HG03039 (cell line): ENCODE measurements around the gene LRRC40.
"Not testable (repeated sequence)": the region's sequence is repeated elsewhere in the genome, so short reads cannot be mapped to it uniquely, and the experiment has no call there.

Experiments
- ATAC-seq: cut with Tn5 transposase; IDR thresholded peaks from one replicate; pipeline ENCODE4 v1.9.1; 2021; ENCODE audit warnings: mild to moderate bottlenecking, moderate library complexity; ENCODE audit not compliant: unreplicated experiment

Gene LRRC40

DNA sequence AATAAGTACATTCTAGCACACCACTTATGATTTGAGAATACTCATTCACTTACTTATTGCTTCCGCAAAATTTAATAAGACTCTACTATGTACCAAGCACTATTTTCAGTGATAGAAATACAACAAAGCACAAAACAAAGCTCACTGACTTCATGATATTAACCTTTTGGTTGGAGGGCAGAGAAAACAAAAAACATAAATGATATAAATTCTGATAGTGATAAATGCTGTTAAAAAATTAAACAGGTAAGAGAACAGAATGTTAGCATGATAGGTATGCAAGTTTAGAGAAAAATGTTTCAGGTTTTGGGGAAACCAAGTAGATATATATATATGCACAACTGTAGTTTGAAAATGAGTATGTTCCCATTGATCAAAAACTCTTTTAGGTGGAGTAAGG, 1.2 kb downstream of the LRRC40 start:
- no peak for ATAC-seq

DNA sequence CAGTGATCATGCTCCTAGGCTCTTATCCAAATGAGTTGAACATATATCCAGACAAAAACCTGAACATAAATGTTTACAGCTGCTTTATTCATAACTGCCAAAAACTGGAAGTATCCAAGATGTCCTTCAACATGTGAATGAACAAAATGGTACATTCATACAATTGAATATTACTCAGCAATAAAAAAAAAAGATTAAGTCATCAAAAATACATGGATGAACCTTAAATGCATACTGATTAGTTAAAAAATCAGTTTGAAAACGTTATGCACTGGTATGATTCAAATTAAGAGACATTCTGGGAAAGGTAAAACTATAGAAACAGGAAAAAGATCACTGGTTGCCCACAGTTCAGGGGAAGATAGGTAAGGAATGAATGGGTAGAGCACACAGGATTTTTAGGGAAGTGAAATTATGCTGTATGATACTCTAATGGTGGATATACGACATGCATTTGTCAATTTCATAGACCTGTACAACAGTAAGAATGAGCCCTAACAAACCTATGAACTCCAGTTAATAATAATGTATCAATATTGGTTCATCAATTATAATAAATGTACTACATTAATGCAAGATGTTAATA, 3.1 kb downstream of the LRRC40 start:
- ATAC-seq = no peak

DNA sequence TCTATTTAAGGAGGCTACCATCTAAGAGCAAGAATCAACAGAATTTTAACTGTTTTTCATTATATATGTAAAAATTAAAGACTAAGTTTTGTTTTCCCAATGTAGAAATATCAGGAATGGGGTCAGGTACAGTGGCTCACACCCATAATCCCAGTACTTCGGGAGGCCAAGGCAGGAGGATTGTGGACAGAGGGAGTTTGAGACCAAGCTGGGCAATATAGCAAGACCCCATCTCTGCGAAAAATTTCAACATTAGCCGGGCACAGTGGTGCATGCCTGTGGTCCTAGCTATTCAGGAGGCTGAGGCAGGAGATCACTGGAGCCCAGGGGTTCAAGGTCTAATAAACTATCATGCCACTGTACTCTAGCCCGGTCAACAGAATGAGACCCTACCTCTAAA, 5.3 kb downstream of the LRRC40 start:
- ATAC-seq = no peak

DNA sequence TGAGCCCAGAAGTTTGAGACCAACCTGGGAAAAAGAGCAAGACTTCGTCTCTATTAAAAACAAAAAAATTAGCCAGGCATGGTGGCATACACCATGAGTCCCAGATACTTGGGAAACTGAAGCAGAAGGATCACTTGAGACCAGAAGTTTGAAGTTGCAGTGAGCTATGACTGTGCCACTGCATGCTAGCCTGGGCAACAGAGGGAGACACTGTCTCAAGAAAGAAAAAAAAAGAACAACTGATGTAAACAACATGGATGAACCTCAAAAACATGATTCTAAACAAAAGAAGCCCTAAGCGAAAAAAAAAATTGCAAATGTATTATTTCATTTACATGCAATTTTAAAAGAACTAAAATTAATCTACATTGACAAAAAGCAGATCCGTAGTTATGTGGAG, 9.0 kb downstream of the LRRC40 start:
- ATAC-seq = no peak

DNA sequence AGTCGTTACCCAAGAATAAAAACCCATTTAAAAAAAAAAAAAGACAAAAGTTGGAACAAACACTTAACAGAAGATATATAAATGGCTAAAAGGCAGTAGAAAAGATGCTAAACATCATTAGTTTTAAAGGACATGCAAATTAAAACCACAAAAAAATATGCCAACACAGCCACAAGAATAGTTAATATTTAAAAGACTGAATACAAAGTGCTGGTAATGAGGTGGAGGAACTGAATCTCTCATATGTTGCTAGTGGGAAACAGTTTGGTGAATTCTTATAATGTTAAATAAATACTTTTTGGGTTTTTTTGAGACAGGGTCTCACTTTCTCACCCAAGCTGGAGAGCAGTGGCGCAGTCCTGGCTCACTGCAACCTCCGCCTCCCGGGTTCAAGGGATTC, 10.0 kb downstream of the LRRC40 start:
- ATAC-seq = no peak

DNA sequence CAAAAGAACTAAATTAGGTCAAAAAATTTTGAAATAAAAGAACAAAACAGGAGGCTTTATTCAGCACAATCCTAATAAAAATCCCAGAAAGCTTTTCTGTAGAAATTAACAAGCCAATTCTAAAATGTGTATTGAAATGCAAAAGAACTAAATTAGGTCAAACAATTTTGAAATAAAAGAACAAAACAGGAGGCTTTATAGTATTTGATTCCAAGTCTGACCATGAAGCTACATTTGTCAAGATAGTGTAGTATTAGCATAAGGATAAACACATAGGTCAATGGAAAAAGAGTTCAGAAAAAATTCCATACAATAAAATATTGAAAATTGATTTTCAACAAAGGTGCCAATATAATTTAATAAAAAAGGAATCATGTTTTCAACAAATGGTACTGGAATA, 10.8 kb downstream of the LRRC40 start:
- no peak for ATAC-seq

DNA sequence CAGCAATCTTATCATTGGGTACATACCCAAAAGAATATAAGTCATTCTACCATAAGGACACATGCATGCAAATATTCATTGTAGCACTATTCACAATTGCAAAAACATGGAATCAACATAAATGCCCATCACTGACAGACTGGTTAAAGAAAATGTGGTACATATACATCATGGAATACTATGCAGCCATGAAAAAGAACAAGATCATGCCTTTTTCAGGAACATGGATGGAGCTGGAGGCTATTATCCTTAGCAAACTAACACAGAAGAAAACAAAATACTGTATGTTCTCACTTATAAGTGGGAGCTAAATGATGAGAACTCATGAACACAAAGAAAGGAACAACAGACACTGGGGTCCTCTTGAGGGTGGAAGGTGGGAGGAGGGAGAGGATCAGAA, 12.9 kb downstream of the LRRC40 start:
- ATAC-seq = not testable (repeated sequence)

DNA sequence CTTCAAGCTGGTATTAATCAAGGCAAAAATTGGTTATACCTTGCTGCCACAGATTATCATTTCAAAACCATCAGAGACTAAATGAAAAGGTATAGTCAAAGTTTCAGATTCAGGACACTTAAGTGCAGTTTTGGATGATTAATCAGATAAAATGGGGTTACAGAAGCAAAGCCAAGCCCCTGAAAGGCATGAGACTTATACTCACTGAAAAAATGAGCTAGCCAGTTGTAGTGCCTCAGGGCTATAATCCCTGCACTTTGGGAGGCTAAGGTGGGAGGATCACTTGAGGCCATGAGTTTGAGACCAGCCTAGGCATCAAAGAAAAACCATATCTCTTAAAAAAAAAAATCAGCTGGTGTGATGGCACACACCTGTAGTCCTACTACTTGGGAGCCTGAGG, 15.2 kb downstream of the LRRC40 start:
- no peak for ATAC-seq

DNA sequence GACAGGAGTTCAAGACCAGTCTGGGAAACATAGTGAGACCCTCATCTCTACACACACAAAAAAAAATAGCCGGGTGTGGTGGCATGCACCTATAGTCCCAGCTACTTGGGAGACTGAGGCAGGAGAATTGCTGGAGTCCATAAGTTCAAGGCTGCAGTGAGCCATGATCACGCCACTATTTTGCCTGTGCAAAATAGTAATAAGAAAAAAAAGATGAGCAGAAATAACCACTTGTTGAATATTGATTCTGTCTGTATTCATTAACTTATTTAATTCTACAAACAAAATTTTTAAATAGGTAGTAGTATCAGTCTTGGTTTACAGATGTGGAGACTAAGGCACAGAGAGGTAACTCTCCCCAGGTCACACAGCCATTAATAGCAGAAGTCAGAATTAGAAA, 16.9 kb downstream of the LRRC40 start:
- ATAC-seq = no peak

DNA sequence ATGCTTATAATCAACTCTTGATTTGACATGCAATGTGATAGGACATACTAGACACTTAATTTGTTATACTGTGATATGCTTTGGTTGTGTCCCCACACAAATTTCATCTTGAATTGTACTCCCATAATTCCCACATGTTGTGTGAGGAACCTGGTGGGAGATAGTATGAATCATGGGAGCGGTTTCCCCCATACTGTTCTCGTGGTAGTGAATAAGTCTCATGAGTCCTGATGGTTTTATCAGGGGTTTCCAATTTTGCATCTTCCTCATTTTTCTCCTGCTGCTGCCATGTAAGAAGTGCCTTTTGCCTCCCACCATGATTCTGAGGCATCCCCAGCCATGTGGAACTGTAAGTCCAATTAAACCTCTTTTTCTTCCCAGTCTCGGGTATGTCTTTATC, 20.2 kb downstream of the LRRC40 start:
- not testable (repeated sequence) for ATAC-seq

DNA sequence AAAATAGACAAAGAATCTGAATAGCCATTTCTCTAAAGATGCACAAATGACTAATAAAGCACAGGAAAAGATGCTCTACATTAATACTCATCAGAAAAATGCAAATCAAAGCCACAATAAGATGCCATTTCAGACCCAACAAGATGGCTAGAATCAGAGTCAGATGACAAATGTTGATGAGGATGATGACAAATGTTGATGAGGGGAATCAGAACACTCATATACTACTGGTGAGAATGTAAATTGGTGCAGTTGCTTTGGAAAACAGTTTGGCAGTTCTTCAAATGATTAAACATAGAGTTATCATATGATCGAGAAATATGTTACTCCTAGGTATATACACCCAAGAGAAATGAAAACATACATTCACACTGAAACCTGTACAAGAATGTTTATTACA, 33.9 kb downstream of the LRRC40 start:
- ATAC-seq = no peak

DNA sequence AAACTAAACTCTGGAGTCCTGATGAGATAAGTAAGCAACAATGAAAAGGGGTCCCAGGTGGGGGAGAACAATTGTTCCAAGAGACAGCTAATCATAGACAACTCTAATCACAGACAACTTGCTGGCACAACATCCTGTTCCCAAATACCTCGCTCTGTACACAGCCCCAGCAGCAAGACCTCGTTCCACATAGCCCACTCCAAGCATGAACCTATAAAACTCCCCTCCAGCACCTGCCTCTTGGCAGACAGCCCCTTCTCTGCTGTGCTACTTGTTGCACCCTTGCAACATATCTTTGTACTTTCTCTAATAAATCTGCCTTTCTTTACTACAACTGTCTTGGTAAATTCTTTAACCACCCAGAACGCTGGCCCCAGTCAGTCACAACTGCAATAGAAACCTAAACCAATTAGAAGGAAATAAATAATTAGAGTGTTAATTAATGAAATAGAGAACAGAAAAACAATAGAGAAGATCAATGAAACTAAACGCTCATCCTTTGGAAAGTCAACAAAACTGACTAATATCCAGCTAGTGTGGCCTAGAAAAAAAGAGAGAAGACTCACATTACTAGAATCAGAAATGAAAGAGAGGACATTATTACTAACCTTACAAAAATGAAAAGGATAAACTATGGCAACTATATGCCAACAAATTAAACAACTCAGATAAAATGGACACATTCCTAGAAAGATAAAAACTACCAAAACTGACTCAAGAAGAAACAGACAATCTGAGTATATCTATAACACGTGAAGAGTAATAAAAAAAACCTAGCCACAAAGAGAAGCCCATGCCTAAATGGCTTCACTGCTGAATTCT, 36.1 kb downstream of the LRRC40 start:
- no peak for ATAC-seq

DNA sequence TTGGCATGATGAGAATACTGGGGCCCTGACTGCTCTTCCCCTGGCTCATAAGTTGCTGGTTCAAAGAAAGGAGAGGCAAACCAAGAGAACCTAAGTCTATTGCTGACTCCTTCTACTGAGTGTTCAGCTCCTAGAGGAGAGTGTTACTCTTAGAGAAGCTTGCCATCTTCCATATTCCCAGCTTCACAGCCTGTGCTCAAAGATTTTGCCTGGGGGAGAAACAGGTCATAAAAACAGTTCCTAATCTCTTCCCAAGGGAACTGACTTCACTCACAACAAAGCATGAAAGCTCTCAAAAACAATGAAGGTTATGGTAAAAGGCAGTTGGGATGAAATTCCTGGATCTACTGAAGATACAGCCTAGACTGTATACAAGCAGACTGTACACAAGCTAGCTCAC, 37.1 kb downstream of the LRRC40 start:
- no peak for ATAC-seq

DNA sequence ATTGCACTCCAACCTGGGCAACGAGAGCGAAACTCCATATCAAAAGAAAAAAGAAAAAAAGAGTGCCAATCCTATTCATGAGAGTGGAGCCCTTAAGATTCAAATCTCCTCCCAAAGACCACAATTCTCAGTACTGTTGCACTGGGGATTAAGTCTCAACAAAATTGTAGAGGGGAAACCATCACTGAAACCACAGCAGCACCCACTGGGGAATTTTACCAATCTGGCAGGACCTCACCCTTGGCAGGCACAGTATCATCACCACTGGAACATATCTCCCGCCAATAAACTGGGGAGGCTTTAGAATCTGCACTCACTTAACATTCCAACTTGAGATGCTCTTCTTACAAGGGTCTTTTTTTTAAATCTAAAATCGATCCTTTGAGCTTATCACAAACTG, 41.0 kb downstream of the LRRC40 start:
- no peak for ATAC-seq

DNA sequence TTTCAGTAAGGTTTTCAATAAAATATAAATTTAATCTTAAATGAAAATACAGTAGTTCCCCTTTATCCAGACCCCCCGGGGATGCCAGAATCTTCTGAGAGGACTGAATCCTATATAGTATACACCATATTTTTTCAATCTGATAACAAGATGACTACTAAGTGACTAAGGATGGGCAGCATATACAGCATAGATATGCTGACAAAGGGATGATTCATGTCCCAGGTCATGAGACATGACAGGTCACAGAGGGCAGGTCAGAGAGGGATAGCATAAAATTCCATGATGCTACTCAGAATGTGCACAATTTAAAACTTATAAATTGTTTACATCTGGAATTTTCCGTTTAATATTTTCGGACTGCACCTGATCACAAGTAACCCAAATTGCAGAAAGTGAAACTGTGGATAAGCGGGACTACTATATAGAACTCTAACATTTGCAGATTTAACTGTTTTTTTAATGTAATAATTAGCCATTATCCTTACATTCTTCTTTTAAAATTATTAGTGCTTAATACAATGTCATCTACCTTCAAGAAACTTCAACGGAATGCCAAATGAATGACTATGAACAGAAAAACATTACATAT, 48.8 kb downstream of the LRRC40 start:
- ATAC-seq = no peak

DNA sequence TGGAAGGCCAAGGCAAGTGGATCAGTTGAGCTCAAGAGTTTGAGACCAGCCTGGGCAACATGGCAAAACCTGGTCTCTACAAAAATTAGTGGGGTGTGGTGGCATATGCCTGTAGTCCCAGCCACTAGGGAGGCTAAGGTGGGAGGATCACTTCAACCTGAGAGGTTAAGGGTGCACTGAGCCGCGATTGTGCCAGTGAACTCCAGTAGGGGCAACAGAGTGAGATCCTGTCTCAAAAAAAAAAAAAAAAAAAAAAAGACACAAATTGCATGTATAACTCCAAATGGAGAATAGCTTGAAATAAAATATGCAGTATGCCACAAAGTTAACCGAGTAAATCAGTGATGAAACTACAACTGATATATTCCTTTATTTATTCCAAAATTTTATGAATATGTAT, 51.6 kb downstream of the LRRC40 start:
- no peak for ATAC-seq

DNA sequence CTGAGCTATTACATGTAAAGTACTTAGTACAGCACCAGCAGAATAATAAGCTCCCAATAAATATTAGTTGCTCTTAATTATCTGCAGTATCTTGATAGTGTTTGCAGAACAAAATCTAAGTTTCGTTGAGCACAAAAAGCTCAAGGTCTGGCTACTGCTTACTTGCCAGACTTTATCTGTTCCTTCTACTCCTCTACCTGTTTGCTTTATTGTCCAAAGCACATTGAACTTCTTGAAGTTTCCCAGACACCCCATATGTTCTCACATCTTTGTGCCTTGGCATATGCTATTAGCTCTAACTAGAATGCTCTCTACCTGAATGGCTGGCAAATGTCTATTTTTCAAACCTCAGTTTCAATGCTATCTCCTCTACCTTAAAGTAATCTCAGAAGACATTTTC, 54.9 kb downstream of the LRRC40 start:
- no peak for ATAC-seq

DNA sequence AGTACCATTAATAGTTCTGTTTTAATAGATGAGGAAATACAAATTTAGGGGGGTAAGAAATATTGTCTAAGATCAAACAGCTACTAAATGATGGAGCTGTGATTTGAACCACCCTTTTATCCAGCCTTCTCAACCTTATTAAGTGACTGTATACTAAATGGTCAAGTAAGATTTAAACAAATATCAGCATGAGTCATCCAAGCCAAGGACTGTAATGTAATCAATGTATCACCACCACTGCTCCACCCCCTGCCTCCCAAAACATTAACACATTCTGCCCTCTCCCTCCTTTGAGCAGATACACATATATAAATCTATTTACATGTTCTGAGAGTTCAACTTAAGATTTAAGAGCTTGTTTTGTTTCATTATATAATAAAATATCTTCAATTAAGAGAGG, 58.9 kb downstream of the LRRC40 start:
- no peak for ATAC-seq

DNA sequence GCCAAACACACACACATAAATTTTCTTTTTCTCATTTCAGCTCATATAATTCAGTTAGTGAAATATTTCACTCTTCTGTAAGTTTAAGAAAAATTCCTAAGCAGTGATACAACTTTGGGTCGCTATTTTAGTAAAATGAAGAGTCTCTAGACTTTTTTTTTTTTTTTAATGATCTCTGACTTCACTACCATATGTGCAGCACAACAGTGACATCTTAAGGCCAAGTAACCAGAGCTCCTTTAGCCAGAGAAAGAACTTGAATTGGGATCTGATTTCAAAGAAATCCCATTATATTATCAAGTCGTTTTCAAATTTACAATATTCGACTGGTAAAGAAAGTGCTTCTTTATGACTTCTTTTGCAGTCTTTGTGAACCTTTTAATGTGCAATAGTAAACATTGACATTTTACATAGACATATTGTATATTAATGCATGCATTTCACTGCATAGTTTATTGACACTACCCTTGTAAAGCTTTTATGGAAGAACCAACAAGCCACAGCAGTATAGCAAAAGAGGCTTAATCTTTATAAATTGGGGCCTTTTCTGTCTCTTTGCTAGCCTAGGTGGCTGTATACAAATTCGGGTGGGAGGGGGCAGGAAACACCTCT, 62.2 kb downstream of the LRRC40 start:
- no peak for ATAC-seq

DNA sequence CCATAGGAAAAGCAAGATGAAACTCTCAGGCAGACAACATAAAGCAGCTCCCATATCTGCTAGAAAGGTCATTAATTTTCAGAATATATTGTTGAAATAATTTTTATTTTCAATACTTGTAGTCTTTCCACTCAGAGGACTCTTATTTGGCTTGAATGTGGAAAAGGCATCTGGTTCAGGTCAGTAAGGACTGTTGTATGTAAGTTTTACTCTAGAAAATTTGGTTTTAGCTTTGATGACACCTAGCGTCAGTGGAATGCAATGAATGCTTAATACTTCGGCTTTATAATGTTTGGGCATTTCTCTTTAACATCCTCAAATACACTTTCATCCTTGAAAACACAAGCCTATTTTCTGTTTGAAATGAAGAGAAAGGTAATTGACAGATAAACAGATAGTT, 63.3 kb downstream of the LRRC40 start:
- no peak for ATAC-seq

DNA sequence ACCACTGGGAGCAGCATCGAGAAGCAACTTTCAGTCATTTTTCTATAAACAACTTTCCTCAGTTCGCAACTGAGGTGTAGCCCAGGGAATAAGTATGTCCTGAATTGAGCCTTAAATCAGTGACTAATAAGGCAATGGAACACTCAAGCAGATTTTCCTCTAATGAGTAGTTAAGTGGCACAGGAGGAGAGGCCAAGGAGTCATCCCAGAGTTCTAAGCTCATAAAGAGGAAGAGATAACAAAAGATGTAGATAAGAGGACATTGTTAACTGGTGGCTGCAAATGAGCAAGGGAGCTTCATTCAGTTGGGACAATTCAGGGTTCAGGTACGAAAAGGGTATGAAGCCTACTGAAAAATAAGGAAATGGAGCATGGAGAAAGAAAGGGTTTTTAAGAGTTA, 64.5 kb downstream of the LRRC40 start:
- no peak for ATAC-seq

DNA sequence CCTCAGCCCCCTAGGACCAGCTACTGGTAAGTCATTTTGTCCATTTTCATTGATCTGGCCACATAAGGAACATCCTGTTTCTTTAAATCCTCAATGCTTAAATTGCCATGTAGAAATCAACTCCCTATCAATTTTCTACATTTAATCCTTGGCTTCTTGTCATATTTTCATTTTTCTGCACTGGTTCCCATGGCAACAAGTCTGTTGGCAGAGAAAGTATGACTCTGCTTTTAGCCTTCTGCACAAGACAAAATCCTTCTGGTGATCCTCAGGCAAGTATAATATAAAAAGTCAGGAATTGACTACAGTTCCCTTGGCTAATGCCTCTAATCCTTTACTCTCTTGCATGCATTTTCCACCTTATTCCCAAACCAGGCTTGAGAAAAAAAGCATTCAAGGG, 65.0 kb downstream of the LRRC40 start:
- no peak for ATAC-seq
